Caco-2 (cell line): ENCODE results near the gene CRYBB1. TPM values are rescaled to one million over a fixed set of nuclear protein-coding genes. Genes with fewer than 3 reads are reported as not detected.

Experiments used
- BruUV-seq: library from RNA; stranded (reverse); fragments of 400-500 nt; replicated peaks from 2 replicates; lab custom pipeline; 2021; lab: Mats Ljungman, UMichigan
- CTCF ChIA-PET: fragments of 300-600 bp; sonication (Branson Sonifier 250); formaldehyde crosslinking; loops from one replicate; lab custom pipeline; 2022; ENCODE audit warnings: antibody characterized with exemption; lab: Charles Lee
- POLR2A ChIA-PET: fragments of 300-600 bp; sonication (Branson Sonifier 250); formaldehyde crosslinking; loops from one replicate; lab custom pipeline; 2022; ENCODE audit warnings: antibody characterized with exemption; lab: Charles Lee
- DNase-seq, 2 experiments: peaks; one replicate each; pipeline versions ENCODE4 v3.0.0 to v3.0.0-alpha.2; 2020 to 2022
- H3K27me3 ChIP-seq: replicated peaks from 2 replicates; pipeline ENCODE4 v1.6.0; 2011; ENCODE audit warnings: low read length; ENCODE audit not compliant: control insufficient read depth, insufficient read depth
- H3K36me3 ChIP-seq: 2 replicates; pipeline ENCODE4 v1.5.1; 2011; ENCODE audit warnings: low read length; ENCODE audit not compliant: control insufficient read depth, insufficient read depth
- H3K4me1 ChIP-seq: fragments of 250-450 bp; sonication (Bioruptor Pico); 2 replicates; pipeline ENCODE4 v1.5.1; 2020; ENCODE audit warnings: mild to moderate bottlenecking
- H3K4me3 ChIP-seq: 2 replicates; pipeline ENCODE4 v1.5.1; 2011; ENCODE audit warnings: low read depth, mild to moderate bottlenecking, control low read depth, low read length
- H3K9me3 ChIP-seq: fragments of 250-450 bp; sonication (Bioruptor Pico); 2 replicates; pipeline ENCODE4 v1.5.1; 2020; ENCODE audit warnings: mild to moderate bottlenecking, moderate library complexity
- H3K27ac Mint-ChIP-seq: one replicate; pipeline ENCODE4 v1.8.0; 2022; ENCODE audit warnings: mixed read lengths; ENCODE audit not compliant: unreplicated experiment
- H3K27me3 Mint-ChIP-seq: one replicate; pipeline ENCODE4 v1.8.0; 2022; ENCODE audit warnings: mixed read lengths; ENCODE audit not compliant: insufficient read depth, unreplicated experiment
- H3K36me3 Mint-ChIP-seq: one replicate; pipeline ENCODE4 v1.8.0; 2022; ENCODE audit warnings: mild to moderate bottlenecking, mixed read lengths; ENCODE audit not compliant: insufficient read depth, unreplicated experiment
- H3K4me1 Mint-ChIP-seq: one replicate; pipeline ENCODE4 v1.8.0; 2022; ENCODE audit warnings: low read depth, mixed read lengths; ENCODE audit not compliant: unreplicated experiment
- H3K4me3 Mint-ChIP-seq: one replicate; pipeline ENCODE4 v1.8.0; 2022; ENCODE audit warnings: mild to moderate bottlenecking, moderate library complexity, mixed read lengths; ENCODE audit not compliant: unreplicated experiment
- H3K9me3 Mint-ChIP-seq: one replicate; pipeline ENCODE4 v1.8.0; 2022; ENCODE audit warnings: mixed read lengths; ENCODE audit not compliant: unreplicated experiment
- CTCF ChIP-seq, 2 experiments: fragments of 200-600 bp in 1 of 2; IDR thresholded peaks; 1 replicate in 1 of 2; 2 replicates in 1 of 2; pipeline versions ENCODE4 v1.5.1 to v1.8.0; 2011 to 2022; ENCODE audit warnings: antibody characterized with exemption in 1 of 2, control low read depth in 1 of 2, inconsistent platforms in 1 of 2, low read depth in 1 of 2, low read length in 1 of 2, mild to moderate bottlenecking in 1 of 2, moderate library complexity in 1 of 2; ENCODE audit not compliant: insufficient read depth in 1 of 2, severe bottlenecking in 1 of 2, unreplicated experiment in 1 of 2
- intact Hi-C: fragments of 100-400 bp; cut with micrococcal nuclease; formaldehyde crosslinking; loops from one replicate; pipeline ENCODE4 v1.10.0; 2022; ENCODE audit not compliant: unreplicated experiment
- total RNA-seq: library from RNA; stranded (reverse); gene quantifications from 2 replicates; pipeline ENCODE4 v1.2.3, GENCODE V29; 2022

The CRYBB1 gene
- total RNA-seq, 1 experiment from 2014 or later, result not detected

- ChIA-PET CTCF (no interaction called here), POLR2A (no interaction called here)
- DNase-seq, result no peak
- Histone ChIP-seq H3K9me3 (no peaks in the 10 kb centered on the region), H3K4me3 (no peak overlapping the region), H3K27me3 (peaks cover 2% of the 10 kb centered on the region), H3K4me1 (0 out of 2 replicates have a peak, but pooled peaks cover 4% of the 10 kb centered on the region), H3K36me3 (no peaks in the 10 kb centered on the region)
- Mint-ChIP-seq H3K36me3 (no peaks in the 10 kb centered on the region), H3K4me3 (no peak overlapping the region), H3K4me1 (peaks cover 7% of the 10 kb centered on the region), H3K9me3 (no peaks in the 10 kb centered on the region), H3K27ac (no peak overlapping the region), H3K27me3 (peaks cover 38% of the 10 kb centered on the region)
- no TSS peak for BruUV-seq
- no peak for TF ChIP-seq CTCF (IDR thresholded peaks at IDR 0.05; ENCODE audit: insufficient read depth in 1 of 2, low read depth in 1 of 2, low read length in 1 of 2, severe bottlenecking in 1 of 2, unreplicated experiment in 1 of 2)
- intact Hi-C loops, result no loop called here
Observed at GRCh38 chr22:26648528-26649388, 30.9 kb upstream of the CRYBB1 start.

- H3K9me3 ChIP-seq, result no peaks in the 10 kb centered on the region
- H3K36me3 ChIP-seq, result no peaks in the 10 kb centered on the region
- no peak overlapping the region for H3K4me3 Mint-ChIP-seq
- no peak for TF ChIP-seq CTCF (IDR thresholded peaks at IDR 0.05; ENCODE audit: insufficient read depth in 1 of 2, low read depth in 1 of 2, low read length in 1 of 2, severe bottlenecking in 1 of 2, unreplicated experiment in 1 of 2)
- no peaks in the 10 kb centered on the region for H3K9me3 Mint-ChIP-seq
- ChIA-PET POLR2A (no interaction called here), CTCF (interaction anchor here (0.6 kb wide), 1 partner anchor 829 kb away, joined by 4 read pairs; no protein-coding TSS in a partner anchor)
- intact Hi-C loops, result no loop called here
- no peak overlapping the region for H3K4me3 ChIP-seq
- peaks cover 7% of the 10 kb centered on the region for H3K4me1 Mint-ChIP-seq
- 0 out of 2 replicates have a peak, but pooled peaks cover 4% of the 10 kb centered on the region for H3K4me1 ChIP-seq
- H3K36me3 Mint-ChIP-seq, result no peaks in the 10 kb centered on the region
- peaks cover 2% of the 10 kb centered on the region for H3K27me3 ChIP-seq
- no peak overlapping the region for H3K27ac Mint-ChIP-seq
- no TSS peak for BruUV-seq
- DNase-seq, result no peak
- H3K27me3 Mint-ChIP-seq, result peaks cover 37% of the 10 kb centered on the region
Observed at GRCh38 chr22:26648011-26648497, 30.2 kb upstream of the CRYBB1 start.

GRCh38 chr22:26646158-26646557 is 28.3 kb upstream of the CRYBB1 start:
- Mint-ChIP-seq H3K36me3 (no peaks in the 10 kb centered on the region), H3K4me3 (no peak overlapping the region), H3K27ac (no peak overlapping the region), H3K9me3 (no peaks in the 10 kb centered on the region), H3K4me1 (peaks cover 7% of the 10 kb centered on the region), H3K27me3 (peaks cover 27% of the 10 kb centered on the region)
- intact Hi-C loops, result no loop called here
- H3K36me3 ChIP-seq, result no peaks in the 10 kb centered on the region
- 0 out of 2 replicates have a peak, but pooled peaks cover 4% of the 10 kb centered on the region for H3K4me1 ChIP-seq
- H3K9me3 ChIP-seq, result no peaks in the 10 kb centered on the region
- H3K4me3 ChIP-seq, result no peak overlapping the region
- ChIA-PET CTCF (interaction anchor here (0.5 kb wide), 1 partner anchor 282 kb away, joined by 3 read pairs; no protein-coding TSS in a partner anchor), POLR2A (no interaction called here)
- no peak for DNase-seq
- no TSS peak for BruUV-seq
- TF ChIP-seq CTCF (IDR thresholded peaks at IDR 0.05; ENCODE audit: insufficient read depth in 1 of 2, low read depth in 1 of 2, low read length in 1 of 2, severe bottlenecking in 1 of 2, unreplicated experiment in 1 of 2), result no peak
- no peaks in the 10 kb centered on the region; the same call in none of the 2 replicates for H3K27me3 ChIP-seq
